DMS53 treated with DMSO at 0.1 percent for 48 hours (cell line): Measurements from ENCODE around the gene RUNX2.
"Not testable (repeated sequence)": the region's sequence is repeated elsewhere in the genome, so short reads cannot be mapped to it uniquely, and the experiment has no call there.

ENCODE experiments used
- DNase-seq: peaks from one replicate; lab custom pipeline; 2025; ENCODE audit not compliant: unreplicated experiment; lab: John Stamatoyannopoulos, UW

Gene RUNX2

DNA sequence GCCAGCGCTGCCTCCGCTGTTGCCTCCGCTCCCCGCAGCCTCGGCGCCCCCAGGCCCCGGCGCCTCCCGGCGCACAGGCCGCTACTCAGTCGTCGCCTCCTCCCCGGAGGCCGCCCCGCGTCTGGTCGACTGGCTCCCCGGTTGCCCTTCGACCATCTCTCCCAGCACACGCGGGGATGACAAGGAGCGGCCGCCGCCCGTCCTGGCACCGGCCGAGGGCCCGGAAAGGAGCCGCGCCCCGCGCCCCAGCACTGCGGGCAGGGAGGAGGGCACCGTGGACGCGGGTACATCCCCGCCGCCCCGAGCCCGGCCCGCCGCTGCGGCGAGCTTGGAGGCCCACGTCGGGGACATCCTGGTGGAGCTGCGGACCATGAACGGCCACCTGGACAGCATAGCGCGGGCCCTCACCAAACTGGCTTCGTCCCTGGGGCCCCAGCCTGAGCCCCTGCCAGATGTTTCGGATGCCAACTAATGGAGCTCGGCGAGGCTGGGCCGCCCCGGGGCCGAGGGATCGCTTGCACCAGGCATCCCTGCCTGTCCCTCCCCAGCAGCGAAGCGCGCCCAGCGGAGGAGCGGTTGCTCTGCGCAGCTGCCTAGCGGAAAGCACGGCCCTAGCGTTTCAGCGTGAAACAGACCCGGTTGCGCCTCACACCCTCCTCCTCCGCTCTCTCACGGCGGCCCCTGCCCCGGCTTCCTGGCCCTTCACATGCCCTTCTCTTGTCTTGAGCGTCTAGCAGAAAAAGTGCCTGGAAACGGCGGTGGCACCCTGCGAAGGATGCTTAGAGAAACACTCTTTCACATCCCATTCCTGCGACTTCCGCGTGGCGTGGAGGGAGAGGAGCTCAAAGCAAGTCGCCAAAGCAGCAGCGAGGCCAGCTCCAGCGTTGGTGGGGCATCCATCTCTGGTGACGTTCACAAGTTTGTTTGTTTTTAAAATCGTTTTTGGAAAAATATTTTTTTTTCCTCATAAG is 335.4 kb downstream of the RUNX2 start:
- DNase-seq = no peak

DNA sequence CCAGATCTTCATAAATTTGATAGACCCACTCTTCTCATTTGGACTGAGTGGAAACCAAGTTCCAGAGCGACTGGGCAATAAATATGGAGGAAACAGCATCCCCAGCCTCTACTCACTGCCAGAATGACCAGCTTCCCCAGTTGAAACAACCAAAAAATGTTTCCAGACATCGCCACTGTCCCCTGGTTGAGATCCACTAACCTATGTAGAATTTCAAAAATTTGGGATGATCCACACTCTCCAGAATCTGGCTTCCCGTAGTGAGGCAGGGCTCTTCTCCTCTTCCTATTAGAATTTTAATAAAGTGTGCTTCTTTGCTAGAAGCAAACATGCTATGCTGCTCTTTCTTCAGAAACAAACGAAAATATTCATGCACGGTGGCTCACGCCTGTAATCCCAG is 336.6 kb downstream of the RUNX2 start:
- no peak for DNase-seq

DNA sequence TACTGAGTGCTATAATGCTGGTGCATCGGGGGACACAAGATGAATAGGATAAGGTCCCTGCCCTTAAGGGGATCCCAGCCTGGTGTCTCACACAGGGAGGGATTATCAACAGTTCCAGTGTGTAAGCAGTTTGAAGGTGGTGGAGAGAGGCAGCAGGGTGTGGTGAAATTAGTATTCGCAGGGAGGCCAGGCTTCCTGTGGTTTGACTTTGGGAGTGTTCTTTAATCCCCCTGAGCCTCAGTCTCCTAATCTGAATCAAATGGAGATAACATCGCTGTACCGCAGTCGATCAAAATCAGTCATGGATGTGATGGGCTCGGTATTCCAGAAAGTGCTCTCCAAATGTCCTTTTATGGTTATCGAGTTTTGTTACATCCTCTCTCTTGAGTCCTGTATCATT is 337.7 kb downstream of the RUNX2 start:
- no peak for DNase-seq

DNA sequence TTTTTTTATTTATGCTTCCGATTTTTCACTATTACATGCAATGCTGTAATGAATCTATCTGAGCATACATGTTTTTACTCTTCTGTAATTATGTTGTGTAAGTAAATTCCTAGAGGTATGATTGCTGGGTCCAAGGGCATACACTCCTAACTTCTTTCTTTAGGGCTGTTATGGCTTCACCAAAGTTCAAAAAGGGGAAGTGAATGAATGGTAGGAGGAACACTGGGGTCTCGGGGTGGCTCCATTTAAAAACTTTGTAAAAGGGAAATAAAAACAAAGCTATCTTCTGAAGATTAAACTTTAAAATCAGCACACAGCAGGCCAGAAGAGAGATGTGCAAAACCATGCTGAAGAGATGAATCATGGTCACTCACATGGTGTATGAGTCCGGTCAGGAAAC is 338.7 kb downstream of the RUNX2 start:
- no peak for DNase-seq

DNA sequence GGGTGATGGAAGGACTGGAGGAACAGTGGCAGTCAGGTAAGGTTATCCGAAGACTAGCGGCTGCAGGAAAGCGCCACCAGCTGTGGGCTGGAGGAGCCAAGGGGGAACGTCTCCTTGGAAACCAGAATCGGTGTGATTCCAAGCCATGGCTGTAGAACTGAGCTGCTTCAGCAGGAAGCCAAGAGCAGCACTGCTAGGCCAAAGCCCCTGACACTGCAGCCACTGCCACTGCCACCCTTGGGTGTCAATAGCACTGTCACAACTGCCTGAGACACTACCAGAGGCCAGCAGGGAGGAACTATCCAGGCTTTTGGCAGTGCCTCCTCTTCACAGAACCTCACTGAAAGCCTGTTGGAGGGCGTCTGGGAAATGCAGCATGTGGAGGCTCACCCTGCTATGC is 339.2 kb downstream of the RUNX2 start:
- DNase-seq = no peak

DNA sequence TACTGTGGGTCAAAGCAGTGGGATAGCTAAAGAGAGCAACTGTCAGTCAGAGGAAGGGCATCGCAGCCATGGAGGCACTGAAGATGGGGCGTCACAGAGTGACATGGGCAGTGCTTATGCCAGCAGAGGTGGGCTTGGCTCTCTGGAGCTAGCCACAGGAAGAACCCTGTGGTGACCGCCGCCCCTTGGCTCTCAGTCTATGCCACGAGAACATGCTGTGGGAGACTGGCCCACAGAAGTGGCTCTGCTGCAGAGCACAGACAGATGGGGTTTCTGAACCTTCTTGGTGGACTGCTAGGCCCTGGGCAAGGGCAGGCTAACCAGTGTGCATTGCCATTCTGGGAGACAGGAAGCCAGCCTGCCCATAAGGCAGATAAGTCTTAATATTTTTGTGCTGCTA is 339.6 kb downstream of the RUNX2 start:
- DNase-seq = no peak

DNA sequence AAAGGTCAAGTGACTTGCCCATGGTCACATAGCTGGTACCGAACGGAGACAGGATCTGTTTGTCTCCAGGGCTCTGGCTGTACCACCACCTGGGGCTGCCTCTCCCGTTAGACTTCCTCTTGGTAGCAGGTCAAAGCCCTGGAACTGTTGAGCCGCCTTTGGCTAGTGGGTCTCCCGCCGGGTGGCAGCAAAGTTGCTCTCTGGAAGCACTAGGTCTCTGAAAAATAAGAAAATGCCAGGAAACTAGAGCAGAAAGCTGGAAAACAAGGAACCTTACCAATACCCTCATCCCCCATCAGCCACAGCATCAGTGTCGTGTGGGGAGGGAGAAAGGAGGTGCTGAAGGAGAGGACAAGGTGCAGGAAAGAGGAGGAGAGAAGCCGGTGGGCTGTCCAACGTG is 340.6 kb downstream of the RUNX2 start:
- DNase-seq = no peak

DNA sequence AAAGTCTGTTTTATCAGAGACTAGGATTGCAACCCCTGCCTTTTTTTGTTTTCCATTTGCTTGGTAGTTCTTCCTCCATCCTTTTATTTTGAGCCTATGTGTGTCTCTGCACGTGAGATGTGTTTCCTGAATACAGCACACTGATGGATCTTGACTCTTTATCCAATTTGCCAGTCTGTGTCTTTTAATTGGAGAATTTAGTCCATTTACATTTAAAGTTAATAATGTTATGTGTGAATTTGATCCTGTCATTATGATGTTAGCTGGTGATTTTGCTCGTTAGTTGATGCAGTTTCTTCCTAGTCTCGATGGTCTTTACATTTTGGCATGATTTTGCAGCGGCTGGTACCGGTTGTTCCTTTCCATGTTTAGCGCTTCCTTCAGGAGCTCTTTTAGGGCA is 345.0 kb downstream of the RUNX2 start:
- not testable (repeated sequence) for DNase-seq

DNA sequence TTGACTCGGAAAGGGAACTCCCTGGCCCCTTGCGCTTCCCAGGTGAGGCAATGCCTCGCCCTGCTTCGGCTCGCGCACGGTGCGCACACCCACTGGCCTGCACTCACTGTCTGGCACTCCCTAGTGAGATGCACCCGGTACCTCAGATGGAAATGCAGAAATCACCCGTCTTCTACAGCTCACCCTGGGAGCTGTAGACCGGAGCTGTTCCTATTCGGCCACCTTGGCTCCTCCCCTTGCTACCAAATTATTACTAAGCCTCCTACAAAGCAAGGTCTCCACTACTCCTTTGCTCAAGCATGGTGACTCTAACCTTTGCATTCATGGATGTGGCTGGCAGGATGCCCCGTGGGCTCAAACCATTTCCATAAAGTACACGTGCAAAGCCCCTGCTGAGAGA is 347.0 kb downstream of the RUNX2 start:
- DNase-seq = not testable (repeated sequence)

DNA sequence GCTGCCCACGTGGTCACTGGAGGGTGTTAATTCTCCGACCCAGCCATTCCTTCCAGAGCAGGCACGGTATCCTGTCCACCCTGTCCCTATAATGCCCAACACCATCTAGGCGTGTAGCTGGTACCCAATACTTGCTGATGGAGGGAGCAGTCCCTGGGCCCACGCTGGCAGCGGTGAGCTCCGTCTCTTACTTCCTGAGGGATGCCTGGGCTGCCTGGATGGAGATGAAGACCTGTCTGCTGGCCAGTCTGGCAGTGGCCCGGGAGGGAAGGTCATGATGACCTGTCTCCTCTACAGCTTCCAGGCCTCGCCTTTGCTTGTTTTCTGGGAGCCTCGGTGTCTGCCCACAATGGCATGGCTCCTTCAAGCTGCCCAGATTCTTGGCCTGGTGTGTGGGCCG is 347.5 kb downstream of the RUNX2 start:
- no peak for DNase-seq

DNA sequence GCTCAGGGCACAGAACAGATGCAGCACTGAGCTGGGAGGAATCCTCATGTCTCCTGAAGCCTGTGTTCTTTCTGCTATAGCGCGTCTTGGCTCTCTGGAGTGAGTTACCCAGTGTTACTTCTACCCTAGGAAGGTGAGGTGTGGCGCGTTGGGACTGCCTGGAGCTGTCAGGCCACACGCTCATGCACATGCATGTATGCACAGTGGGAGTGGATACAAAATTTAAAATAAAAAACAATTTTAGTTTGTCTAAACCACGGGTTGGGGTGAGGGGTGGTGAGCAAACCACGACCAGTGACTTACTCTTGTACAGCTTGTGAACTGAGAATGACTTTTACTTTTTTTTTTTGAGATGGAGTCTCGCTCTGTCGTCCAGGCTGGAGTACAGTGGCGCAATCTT is 348.2 kb downstream of the RUNX2 start:
- no peak for DNase-seq

DNA sequence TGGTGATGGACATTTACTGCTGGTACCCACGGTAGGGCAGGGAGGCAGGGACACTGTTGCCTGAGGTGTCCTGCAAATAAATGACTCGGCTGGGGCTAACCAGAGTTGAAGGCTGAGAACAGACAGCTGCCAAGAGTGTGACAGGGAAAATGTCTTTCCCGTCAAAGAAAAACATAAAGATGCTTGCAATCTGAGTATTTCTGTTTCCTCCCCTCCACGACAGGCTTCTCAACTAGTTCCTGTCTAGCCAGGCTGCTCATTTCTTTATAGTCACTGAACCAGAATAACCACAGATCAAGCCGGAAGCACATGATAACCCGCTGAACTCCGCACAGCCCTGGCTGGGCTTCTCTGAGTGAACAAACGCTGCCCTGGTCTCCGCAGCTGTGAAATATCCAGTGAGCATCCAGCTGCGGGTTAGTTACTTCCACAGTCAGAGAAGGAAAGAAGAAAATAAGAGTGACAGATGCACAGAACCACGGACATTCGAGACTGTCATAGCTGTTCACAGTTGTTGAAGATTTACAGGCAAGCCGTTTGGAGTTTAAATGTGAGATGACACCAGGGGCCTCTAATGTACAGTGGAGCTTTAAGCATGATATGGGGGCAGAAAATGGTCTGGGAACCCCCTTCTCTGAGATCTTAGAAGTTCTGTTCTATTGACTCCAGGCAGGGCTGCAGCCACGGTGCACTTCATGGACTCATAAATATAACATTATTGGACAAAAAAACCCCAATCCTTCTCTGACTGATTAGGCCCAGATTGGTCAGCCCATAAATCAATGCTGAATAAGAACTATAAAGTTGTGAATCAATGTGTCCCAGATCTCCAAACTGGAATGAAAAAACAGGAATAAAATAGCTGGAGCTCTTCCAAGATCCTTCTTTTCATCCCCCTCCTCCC is 349.5 kb downstream of the RUNX2 start:
- no peak for DNase-seq

DNA sequence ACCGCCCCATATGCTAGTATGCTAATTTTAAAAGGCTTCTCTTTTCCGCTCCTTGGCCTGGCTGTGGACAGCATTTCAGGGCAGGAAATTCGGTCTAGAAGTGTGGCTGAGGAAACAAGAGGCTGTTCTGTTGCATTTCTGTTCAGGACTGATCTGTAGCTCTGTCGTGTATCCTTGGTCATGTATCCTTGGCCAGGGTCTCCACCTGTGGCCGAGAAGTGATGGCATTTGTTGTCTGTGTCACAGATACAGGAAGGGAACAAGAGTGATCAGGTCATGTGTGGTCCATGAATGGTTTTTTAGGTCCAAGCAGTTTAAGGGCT is 350.1 kb downstream of the RUNX2 start:
- no peak for DNase-seq

DNA sequence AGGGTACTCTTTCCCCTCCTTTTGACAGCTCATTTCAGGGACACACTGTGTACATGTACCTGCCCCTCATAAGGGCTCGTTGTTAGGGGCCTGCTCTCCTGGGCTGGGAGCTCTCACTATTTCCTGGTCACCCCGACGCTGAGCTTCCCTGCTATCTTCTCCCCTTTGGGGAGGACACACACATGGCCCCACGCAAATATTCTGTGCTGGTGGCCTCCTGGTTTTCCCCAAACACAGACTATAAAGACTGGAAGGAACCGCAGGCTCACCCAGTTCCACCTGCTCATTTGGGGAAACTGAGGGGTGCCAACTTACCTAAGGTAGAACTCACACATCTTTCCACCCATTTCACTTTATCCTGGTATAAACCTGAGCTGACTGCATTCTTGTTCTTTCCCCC is 351.0 kb downstream of the RUNX2 start:
- no peak for DNase-seq

DNA sequence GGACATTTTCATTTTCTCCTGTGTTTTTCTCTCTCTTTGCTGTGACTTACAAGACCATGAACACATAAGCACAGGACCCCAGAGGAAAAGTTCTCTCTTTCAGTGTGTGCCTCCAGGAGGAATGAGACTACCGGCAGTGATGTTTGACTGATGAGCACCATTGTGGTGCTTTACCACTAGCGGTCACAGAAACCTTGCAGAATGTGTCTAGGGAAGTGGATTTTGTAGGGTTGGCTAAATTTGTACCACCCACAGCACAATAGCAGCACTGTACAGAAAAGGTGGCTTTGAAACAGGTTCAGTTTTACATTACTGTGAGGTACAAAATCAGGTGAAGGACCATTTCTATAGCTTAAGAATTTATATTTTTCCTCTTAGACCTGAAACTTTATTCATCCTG is 351.5 kb downstream of the RUNX2 start:
- DNase-seq = no peak

DNA sequence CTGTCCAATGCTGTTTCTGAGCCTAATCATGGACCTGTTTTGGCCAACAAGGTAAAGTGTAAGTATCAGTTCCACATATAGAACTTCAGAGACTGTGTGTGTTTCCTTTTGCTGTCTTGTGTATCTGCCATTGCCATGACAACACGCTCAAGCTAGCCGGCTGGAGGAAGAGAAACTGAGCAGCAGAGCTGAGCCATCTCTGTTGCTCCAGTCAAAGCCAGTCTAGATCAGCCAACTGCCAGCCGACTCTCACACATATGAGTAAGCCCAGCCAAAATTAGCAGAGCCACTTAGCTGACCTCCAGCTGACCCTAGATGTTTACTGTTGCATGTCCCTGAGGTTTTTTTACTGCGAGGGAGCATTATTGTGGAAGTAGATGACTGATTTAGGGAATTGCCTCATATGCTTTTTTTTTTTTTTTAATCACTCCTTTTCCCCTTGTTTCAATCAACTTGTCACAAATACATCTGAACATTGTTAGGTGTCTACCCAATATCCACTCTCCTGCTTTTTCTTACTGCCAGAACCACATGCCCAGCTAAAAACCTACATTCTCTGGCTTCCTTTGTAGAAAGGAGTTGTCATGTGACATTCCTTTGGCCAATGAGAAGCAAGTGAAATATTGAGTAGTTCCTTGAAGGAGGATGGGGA is 353.9 kb downstream of the RUNX2 start:
- DNase-seq = no peak

DNA sequence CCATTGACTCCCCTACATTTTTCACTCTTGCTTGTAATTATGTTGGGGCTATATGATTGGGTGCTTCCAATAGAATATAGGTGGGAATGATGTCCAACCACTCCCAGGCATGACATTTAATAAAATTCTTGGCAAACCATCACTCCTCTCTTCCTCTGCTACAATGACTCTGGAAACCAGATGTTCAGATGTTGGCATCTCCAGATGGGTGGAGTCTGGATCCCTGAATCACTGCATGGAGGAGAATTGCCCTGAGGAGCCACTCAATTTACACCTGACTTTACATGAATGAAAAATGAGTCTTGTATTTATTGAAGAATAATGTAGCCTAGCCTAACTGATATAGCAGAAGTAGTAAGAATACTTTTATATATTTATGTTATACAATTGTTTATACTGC is 356.3 kb downstream of the RUNX2 start:
- no peak for DNase-seq

DNA sequence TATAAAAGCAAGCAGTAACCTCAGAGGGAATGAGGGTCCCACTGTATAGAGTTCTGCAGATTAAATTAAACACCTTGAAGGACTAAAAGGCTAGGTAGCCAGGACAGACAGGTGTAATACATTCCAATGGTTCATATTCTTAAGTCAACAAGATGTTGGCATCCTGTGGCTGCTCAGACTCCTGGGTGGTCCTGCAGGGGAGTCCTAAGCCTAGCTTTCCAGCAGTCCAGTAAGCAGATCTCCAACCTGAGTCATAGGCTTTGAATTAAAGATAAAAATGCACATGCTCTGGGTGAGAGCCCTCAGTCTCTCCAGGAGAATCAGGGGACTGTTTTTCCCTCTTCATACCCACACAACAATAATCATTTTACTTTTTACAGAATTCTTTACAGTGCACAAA is 356.9 kb downstream of the RUNX2 start:
- no peak for DNase-seq

DNA sequence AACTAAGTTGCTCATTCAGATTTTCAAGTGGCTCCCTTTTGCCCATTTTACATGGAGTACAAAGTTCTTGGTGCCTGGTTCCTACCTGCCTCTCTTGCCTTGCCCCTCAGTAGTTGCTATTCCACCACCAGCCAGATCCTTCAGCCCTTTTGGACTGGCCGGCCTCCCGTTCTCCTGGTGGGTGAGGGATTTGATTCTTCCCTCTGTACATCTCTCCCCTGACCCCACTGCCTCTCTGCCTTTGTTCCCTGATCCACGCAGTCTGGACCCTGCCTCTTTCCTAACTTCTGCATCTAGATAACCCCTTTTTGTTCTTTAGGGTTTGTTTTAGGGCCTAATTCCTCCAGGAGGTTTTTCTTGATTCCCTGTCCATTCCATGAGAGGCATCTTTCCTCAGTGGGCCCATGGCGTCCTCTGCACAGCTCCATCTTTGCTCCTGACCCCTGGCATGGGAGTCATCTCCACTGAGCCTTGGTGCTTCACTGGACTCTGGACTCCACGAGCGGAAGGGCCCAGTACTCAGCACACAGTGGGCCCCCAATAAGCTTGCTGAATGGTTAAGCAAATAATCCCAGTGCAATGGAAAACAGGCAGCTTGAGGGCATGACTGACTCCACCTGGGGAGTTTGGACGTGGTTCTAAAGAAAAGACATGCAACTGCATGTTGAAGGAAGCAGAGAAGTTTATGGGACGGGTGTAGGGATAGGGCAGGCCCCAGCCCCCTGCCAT is 358.9 kb downstream of the RUNX2 start:
- no peak for DNase-seq

DNA sequence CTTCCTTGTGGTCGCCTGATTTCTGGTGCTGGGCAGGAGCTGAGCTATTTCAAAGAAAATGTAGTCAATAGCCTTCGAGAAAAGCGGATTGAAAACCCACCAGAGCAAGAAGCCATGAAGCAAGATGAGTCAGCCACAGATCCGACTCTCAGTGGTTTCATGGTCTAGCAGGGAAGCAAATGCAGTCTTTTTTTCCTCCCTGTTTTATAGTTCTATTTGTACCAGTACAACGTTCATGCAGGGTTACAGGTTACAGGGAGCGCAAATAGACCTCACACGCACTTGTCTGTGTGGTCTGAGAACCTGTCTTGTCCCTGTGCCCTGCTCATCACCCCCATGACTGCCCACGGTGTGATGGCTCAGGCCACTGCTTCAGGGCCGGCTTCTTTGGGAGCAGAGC is 359.4 kb downstream of the RUNX2 start:
- DNase-seq = no peak

DNA sequence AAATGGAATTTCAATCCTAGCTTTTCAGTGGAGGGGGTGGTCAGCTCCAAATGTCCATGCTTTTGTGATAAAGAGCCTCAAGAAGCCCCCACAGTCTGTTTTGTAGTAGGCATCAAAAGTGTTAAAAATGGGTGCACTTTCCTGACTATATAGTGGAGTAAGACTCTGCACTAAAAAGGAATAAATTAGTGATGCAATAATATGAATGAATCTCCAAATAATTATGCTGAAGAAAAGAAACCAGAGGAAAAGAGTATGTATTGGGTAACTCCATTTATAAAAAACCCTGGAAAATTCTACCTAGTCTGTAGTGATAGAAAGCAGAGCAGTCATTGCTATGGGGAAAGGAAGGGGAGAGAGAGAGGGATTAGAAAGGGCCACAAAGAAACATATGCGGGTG is 360.1 kb downstream of the RUNX2 start:
- DNase-seq = no peak
